Uterus (tissue), 4 donors: ENCODE measurements around the gene TM9SF1. TPM values are rescaled to one million over a fixed set of nuclear protein-coding genes. Genes with fewer than 3 reads are reported as not detected.

Source experiments
- DNase-seq, 2 donors: peaks; one replicate each; pipeline ENCODE4 v3.0.0-alpha.2; 2019 to 2020
- H3K27ac ChIP-seq, 2 donors: fragments of 200-600 bp; sonication (generic); 1 replicate in 1 of 2; 2 replicates in 1 of 2; pipeline ENCODE4 v1.5.1; 2016 to 2018
- H3K27me3 ChIP-seq, 2 donors: fragments of 200-600 bp; sonication (generic); one replicate each; pipeline ENCODE4 v1.5.1; 2018 to 2019; ENCODE audit warnings: control low read depth in 1 of 2
- H3K36me3 ChIP-seq, 2 donors: fragments of 200-600 bp; sonication (generic); one replicate each; pipeline ENCODE4 v1.5.1; 2019; ENCODE audit warnings: control low read depth in 1 of 2
- H3K4me1 ChIP-seq, 2 donors: fragments of 200-600 bp; sonication (generic); one replicate each; pipeline ENCODE4 v1.5.1; 2018 to 2019; ENCODE audit warnings: control low read depth in 1 of 2
- H3K4me3 ChIP-seq, 2 donors: fragments of 200-600 bp; sonication (generic); 1 replicate in 1 of 2; 2 replicates in 1 of 2; pipeline ENCODE4 v1.5.1; 2018 to 2019; ENCODE audit warnings: mild to moderate bottlenecking in 1 of 2
- H3K9me3 ChIP-seq, 2 donors: fragments of 200-600 bp; sonication (generic); one replicate each; pipeline ENCODE4 v1.5.1; 2019; ENCODE audit warnings: control low read depth in 1 of 2
- CTCF ChIP-seq, 4 experiments: fragments of 200-600 bp in 2 of 4; fragments of 450-650 bp in 2 of 4; sonication (generic) in 2 of 4; IDR thresholded peaks; one replicate each; pipeline ENCODE4 v1.5.1; 2016 to 2019; ENCODE audit warnings: antibody characterized with exemption in 4 of 4, mild to moderate bottlenecking in 2 of 4, moderate library complexity in 1 of 4
- POLR2A ChIP-seq, 2 donors: fragments of 450-650 bp; IDR thresholded peaks; one replicate each; pipeline ENCODE4 v1.6.1; 2016; ENCODE audit warnings: antibody characterized with exemption in 2 of 2, mild to moderate bottlenecking in 1 of 2, moderate library complexity in 1 of 2
- intact Hi-C: fragments of 100-400 bp; cut with DNase I; formaldehyde crosslinking; loops from one replicate; pipeline ENCODE4 v1.15.1; 2023; ENCODE audit warnings: low total_unique reads
- total RNA-seq, 4 donors: library from RNA; depleted of rRNA in 3 of 4; stranded (reverse); fragments of >200 nt in 3 of 4; gene quantifications; one replicate each; pipeline versions ENCODE4 v1.1.0 to v1.2.4, GENCODE V29; 2014 to 2023
- donor health status: DM: yes; HTN: yes; CAD: no.

Gene TM9SF1
- total RNA-seq, 4 donors from 2014 or later, result 31.2 to 79.8 (median 52.4) TPM

GRCh38 chr14:24184104-24184970 is 10.9 kb downstream of the TM9SF1 start:
- Histone ChIP-seq H3K9me3 (no peaks in the 10 kb centered on the region), H3K36me3 (no peaks in the 10 kb centered on the region), H3K4me1 (no peaks in the 10 kb centered on the region), H3K27me3 (no peaks in the 10 kb centered on the region), H3K27ac (no peak overlapping the region), H3K4me3 (no peak overlapping the region)
- TF ChIP-seq CTCF (IDR thresholded peaks at IDR 0.05), result no peak
- no peak for TF ChIP-seq POLR2A (IDR thresholded peaks at IDR 0.05)
- intact Hi-C loops, result no loop called here
- DNase-seq, result no peak

GRCh38 chr14:24183014-24183481 is 12.2 kb downstream of the TM9SF1 start:
- DNase-seq, result no peak
- intact Hi-C loops, result no loop called here
- H3K4me3 ChIP-seq, result no peak overlapping the region
- TF ChIP-seq CTCF (IDR thresholded peaks at IDR 0.05), result no peak
- TF ChIP-seq POLR2A (IDR thresholded peaks at IDR 0.05), result no peak
- no peaks in the 10 kb centered on the region for H3K9me3 ChIP-seq
- no peaks in the 10 kb centered on the region for H3K4me1 ChIP-seq
- H3K36me3 ChIP-seq, result no peaks in the 10 kb centered on the region
- no peak overlapping the region for H3K27ac ChIP-seq
- H3K27me3 ChIP-seq, result no peaks in the 10 kb centered on the region

GRCh38 chr14:24182110-24182882 is 12.9 kb downstream of the TM9SF1 start:
- intact Hi-C loops, result no loop called here
- Histone ChIP-seq H3K36me3 (no peaks in the 10 kb centered on the region), H3K27me3 (no peaks in the 10 kb centered on the region), H3K9me3 (no peaks in the 10 kb centered on the region), H3K4me1 (no peaks in the 10 kb centered on the region), H3K27ac (no peak overlapping the region), H3K4me3 (no peak overlapping the region)
- no peak for DNase-seq
- no peak for TF ChIP-seq CTCF (IDR thresholded peaks at IDR 0.05)
- TF ChIP-seq POLR2A (IDR thresholded peaks at IDR 0.05), result no peak

- no peak for DNase-seq
- H3K36me3 ChIP-seq, result no peaks in the 10 kb centered on the region
- no peaks in the 10 kb centered on the region for H3K4me1 ChIP-seq
Observed at GRCh38 chr14:24181371-24182077, 13.7 kb downstream of the TM9SF1 start.

More at GRCh38 chr14:24181371-24182077, 13.7 kb downstream of the TM9SF1 start:
- intact Hi-C loops, result no loop called here
- Histone ChIP-seq H3K27me3 (no peaks in the 10 kb centered on the region), H3K4me3 (no peak overlapping the region), H3K27ac (no peak overlapping the region), H3K9me3 (no peaks in the 10 kb centered on the region)
- TF ChIP-seq POLR2A (IDR thresholded peaks at IDR 0.05), result no peak
- no peak for TF ChIP-seq CTCF (IDR thresholded peaks at IDR 0.05)
